ENCODE data around the gene COL21A1. TPM values are rescaled to one million over a fixed set of nuclear protein-coding genes. Genes with fewer than 3 reads are reported as not detected.

The COL21A1 gene
- total RNA-seq, 1 experiment from 2014 or later: 49.0 TPM

DNA sequence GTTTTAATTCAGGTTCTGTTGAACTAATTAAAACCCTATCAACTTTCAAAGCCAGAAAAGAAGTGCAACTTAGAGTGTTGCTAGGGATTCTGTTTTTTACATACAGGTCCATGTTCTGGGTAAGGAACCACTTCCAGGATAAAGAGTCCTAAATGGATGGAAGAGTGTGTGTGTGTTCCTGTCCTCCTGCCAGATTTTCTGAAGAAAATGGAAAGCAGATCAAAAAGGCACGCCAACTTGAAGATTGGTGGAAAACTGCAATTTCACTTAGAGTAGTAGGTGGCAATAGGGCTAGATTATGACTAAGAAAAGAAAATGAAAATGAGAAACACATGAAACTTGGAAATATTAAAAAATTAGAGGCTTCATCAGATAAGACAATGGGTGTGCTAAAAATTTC is 85.3 kb downstream of the COL21A1 start:
- BruUV-seq (replicated peaks): no TSS peak

DNA sequence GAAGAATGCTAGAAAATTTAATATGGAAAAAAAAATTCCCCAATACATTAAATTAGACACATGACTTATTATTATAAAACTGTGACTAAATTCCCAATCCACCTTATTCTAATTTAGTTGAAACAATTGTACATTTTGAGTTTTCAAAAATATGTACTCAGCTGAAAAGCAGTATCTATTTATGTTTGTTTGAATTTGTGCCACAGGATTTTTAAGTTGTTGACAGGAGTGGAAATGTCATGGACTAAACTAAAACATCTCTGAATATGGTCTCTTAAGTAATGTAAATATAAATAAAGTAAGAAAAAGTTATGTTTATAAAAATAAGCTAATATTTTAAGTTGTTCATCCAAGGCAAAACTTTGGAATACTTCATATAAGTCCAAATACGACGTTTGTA is 86.9 kb downstream of the COL21A1 start:
- ChIA-PET CTCF (no interaction called here), POLR2A (ENCODE audit: low non-redundant PET) (no interaction called here)
- Histone ChIP-seq H3K4me1 (ENCODE audit: insufficient read depth, low read length, poor library complexity, severe bottlenecking) (peaks cover 11% of the 10 kb centered on the region), H3K27ac (ENCODE audit: low read depth, low read length, poor library complexity, severe bottlenecking) (no peak overlapping the region), H3K9me3 (ENCODE audit: low read depth, low read length, poor library complexity, severe bottlenecking) (no peaks in the 10 kb centered on the region), H3K36me3 (ENCODE audit: insufficient read depth, low read length, poor library complexity, severe bottlenecking) (peaks cover 11% of the 10 kb centered on the region), H3K27me3 (replicated peaks; ENCODE audit: insufficient read depth, low read depth, low read length, poor library complexity) (no peaks in the 10 kb centered on the region), H3K4me3 (ENCODE audit: low read depth, low read length, poor library complexity, severe bottlenecking) (no peak overlapping the region)
- no peak for DNase-seq (ENCODE audit: low spot score)
- BruUV-seq (replicated peaks): no TSS peak
- intact Hi-C loops (cut with micrococcal nuclease; ENCODE audit: unreplicated experiment): no loop called here
- TF ChIP-seq, protein P1, sequence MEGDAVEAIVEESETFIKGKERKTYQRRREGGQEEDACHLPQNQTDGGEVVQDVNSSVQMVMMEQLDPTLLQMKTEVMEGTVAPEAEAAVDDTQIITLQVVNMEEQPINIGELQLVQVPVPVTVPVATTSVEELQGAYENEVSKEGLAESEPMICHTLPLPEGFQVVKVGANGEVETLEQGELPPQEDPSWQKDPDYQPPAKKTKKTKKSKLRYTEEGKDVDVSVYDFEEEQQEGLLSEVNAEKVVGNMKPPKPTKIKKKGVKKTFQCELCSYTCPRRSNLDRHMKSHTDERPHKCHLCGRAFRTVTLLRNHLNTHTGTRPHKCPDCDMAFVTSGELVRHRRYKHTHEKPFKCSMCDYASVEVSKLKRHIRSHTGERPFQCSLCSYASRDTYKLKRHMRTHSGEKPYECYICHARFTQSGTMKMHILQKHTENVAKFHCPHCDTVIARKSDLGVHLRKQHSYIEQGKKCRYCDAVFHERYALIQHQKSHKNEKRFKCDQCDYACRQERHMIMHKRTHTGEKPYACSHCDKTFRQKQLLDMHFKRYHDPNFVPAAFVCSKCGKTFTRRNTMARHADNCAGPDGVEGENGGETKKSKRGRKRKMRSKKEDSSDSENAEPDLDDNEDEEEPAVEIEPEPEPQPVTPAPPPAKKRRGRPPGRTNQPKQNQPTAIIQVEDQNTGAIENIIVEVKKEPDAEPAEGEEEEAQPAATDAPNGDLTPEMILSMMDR (conservative IDR thresholded peaks at IDR 0.05; ENCODE audit: low read depth, low read length): no peak
- TF ChIP-seq EZH2 (IDR thresholded peaks at IDR 0.05; ENCODE audit: borderline replicate concordance, low read depth, low read length, poor library complexity, severe bottlenecking): no peak

More for the DNA sequence above, 85.3 kb downstream of the COL21A1 start:
- ChIA-PET CTCF (no interaction called here), POLR2A (ENCODE audit: low non-redundant PET) (no interaction called here)
- Histone ChIP-seq H3K27ac (ENCODE audit: low read depth, low read length, poor library complexity, severe bottlenecking) (no peak overlapping the region), H3K36me3 (ENCODE audit: insufficient read depth, low read length, poor library complexity, severe bottlenecking) (peaks cover 8% of the 10 kb centered on the region), H3K27me3 (replicated peaks; ENCODE audit: insufficient read depth, low read depth, low read length, poor library complexity) (no peaks in the 10 kb centered on the region), H3K4me1 (ENCODE audit: insufficient read depth, low read length, poor library complexity, severe bottlenecking) (peaks cover 11% of the 10 kb centered on the region), H3K9me3 (ENCODE audit: low read depth, low read length, poor library complexity, severe bottlenecking) (no peaks in the 10 kb centered on the region), H3K4me3 (ENCODE audit: low read depth, low read length, poor library complexity, severe bottlenecking) (no peak overlapping the region)
- intact Hi-C loops (cut with micrococcal nuclease; ENCODE audit: unreplicated experiment): no loop called here
- no peak for TF ChIP-seq EZH2 (IDR thresholded peaks at IDR 0.05; ENCODE audit: borderline replicate concordance, low read depth, low read length, poor library complexity, severe bottlenecking)
- TF ChIP-seq, protein P1 (conservative IDR thresholded peaks at IDR 0.05; ENCODE audit: low read depth, low read length): no peak
- no peak for DNase-seq (ENCODE audit: low spot score)

DNA sequence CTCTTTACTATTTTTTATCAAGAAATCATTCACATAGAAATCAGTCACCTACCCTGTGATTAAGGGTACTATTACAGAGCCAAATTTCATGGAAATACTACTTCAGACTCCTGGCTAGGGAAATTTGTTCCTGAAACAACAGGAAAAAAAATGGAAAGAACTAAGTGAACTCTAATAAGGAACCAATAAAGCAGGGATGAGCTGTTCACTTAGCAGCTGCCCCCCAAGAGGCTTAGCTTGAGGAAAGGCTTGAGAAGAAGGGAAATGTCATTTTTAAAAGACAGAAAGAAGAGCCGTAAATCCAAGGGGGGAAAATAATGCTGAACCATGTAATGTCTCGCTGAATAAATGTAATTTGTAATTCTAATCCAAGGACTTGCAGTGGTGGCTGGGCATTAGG is 88.8 kb downstream of the COL21A1 start:
- BruUV-seq (replicated peaks): no TSS peak

More for the DNA sequence above, 88.8 kb downstream of the COL21A1 start:
- no peaks in the 10 kb centered on the region for H3K27me3 ChIP-seq (replicated peaks; ENCODE audit: insufficient read depth, low read depth, low read length, poor library complexity)
- peaks cover 20% of the 10 kb centered on the region for H3K36me3 ChIP-seq (ENCODE audit: insufficient read depth, low read length, poor library complexity, severe bottlenecking)
- H3K4me1 ChIP-seq (ENCODE audit: insufficient read depth, low read length, poor library complexity, severe bottlenecking): peaks cover 11% of the 10 kb centered on the region
- H3K4me3 ChIP-seq (ENCODE audit: low read depth, low read length, poor library complexity, severe bottlenecking): no peak overlapping the region
- peak; percentile 56 for DNase-seq (ENCODE audit: low spot score)
- peaks cover 5% of the 10 kb centered on the region for H3K9me3 ChIP-seq (ENCODE audit: low read depth, low read length, poor library complexity, severe bottlenecking)
- CTCF ChIA-PET: interaction anchor here (0.6 kb wide), 1 partner anchor 56 kb away, joined by 12 read pairs; no protein-coding TSS in a partner anchor
- TF ChIP-seq, protein P1 (conservative IDR thresholded peaks at IDR 0.05; ENCODE audit: low read depth, low read length): no peak
- TF ChIP-seq EZH2 (IDR thresholded peaks at IDR 0.05; ENCODE audit: borderline replicate concordance, low read depth, low read length, poor library complexity, severe bottlenecking): no peak
- intact Hi-C loops (cut with micrococcal nuclease; ENCODE audit: unreplicated experiment): no loop called here
- peak overlapping the region; percentile 49 for H3K27ac ChIP-seq (ENCODE audit: low read depth, low read length, poor library complexity, severe bottlenecking)
- POLR2A ChIA-PET (ENCODE audit: low non-redundant PET): no interaction called here

Measured in A673 (cell line).